K562 (cell line): ENCODE results near the gene PAQR8. TPM values are rescaled to one million over a fixed set of nuclear protein-coding genes. Genes with fewer than 3 reads are reported as not detected.

ENCODE experiments used
- AFF4 ChIP-seq: sonication (generic); formaldehyde crosslinking; IDR thresholded peaks from 2 replicates; pipeline ENCODE4 v1.8.0; 2023; ENCODE audit warnings: mild to moderate bottlenecking, missing genetic modification reagents
- EP300 ChIP-seq: IDR thresholded peaks from 2 replicates; pipeline ENCODE4 v1.6.1; 2012; ENCODE audit warnings: low read length, improper control_type of control experiment
- GTF2F1 ChIP-seq: IDR thresholded peaks from 2 replicates; pipeline ENCODE4 v1.6.1; 2011; ENCODE audit warnings: low read depth, low read length, improper control_type of control experiment
- HDAC1 ChIP-seq, 2 experiments: fragments of 450-650 bp; IDR thresholded peaks; 2 replicates each; pipeline ENCODE4 v1.6.1; 2016 to 2017; ENCODE audit warnings: inconsistent platforms in 1 of 2, mild to moderate bottlenecking in 1 of 2, moderate library complexity in 1 of 2
- HMBOX1 ChIP-seq: sonication (generic); IDR thresholded peaks from 2 replicates; pipeline ENCODE4 v1.6.1; 2016
- ID3 ChIP-seq, 2 experiments: fragments of 250-450 bp in 1 of 2; fragments of 450-650 bp in 1 of 2; sonication (Bioruptor Pico) in 1 of 2; IDR thresholded peaks; 2 replicates each; pipeline versions ENCODE4 v1.6.1 to v1.8.0; 2016 to 2021; ENCODE audit warnings: mild to moderate bottlenecking in 2 of 2, moderate library complexity in 2 of 2, missing compliant biosample characterization in 1 of 2, missing genetic modification characterization in 1 of 2
- ILK ChIP-seq: fragments of 450-650 bp; IDR thresholded peaks from 2 replicates; pipeline ENCODE4 v1.6.1; 2016; ENCODE audit warnings: missing genetic modification characterization, low read depth, mild to moderate bottlenecking, missing compliant biosample characterization, moderate library complexity, borderline replicate concordance
- MCM5 ChIP-seq: fragments of 450-650 bp; IDR thresholded peaks from 2 replicates; pipeline ENCODE4 v1.6.1; 2016; ENCODE audit warnings: low read depth
- NBN ChIP-seq: fragments of 450-650 bp; IDR thresholded peaks from 2 replicates; pipeline ENCODE4 v1.6.1; 2016; ENCODE audit warnings: low read depth, mild to moderate bottlenecking
- PTBP1 ChIP-seq: fragments of 200-400 bp; formaldehyde crosslinking; IDR thresholded peaks from 2 replicates; pipeline ENCODE4 v1.6.1; 2017; ENCODE audit warnings: low read depth, low read length
- REST ChIP-seq, 2 experiments: fragments of 450-650 bp; formaldehyde crosslinking in 1 of 2; IDR thresholded peaks; 2 replicates each; pipeline versions ENCODE4 v1.4.0 to v1.6.1; 2014 to 2020; ENCODE audit warnings: mild to moderate bottlenecking in 2 of 2, borderline replicate concordance in 1 of 2, low read depth in 1 of 2
- SIN3A ChIP-seq, 2 experiments: fragments of 150-350 bp in 1 of 2; IDR thresholded peaks; 2 replicates each; pipeline ENCODE4 v1.6.1; 2011 to 2016; ENCODE audit warnings: borderline replicate concordance in 2 of 2, low read depth in 2 of 2, low read length in 2 of 2, mild to moderate bottlenecking in 2 of 2, moderate library complexity in 2 of 2; ENCODE audit not compliant: control insufficient read depth in 1 of 2
- SMARCE1 ChIP-seq: fragments of 450-650 bp; IDR thresholded peaks from 2 replicates; pipeline ENCODE4 v1.7.1; 2016; ENCODE audit warnings: mild to moderate bottlenecking
- SMC3 ChIP-seq: conservative IDR thresholded peaks from 2 replicates; pipeline ENCODE4 v1.6.1; 2011; ENCODE audit warnings: low read depth, low read length, improper control_type of control experiment; ENCODE audit not compliant: insufficient read depth
- ZNF778 ChIP-seq: fragments of 450-650 bp; formaldehyde crosslinking; IDR thresholded peaks from 2 replicates; pipeline ENCODE4 v1.4.0; 2020; ENCODE audit warnings: mild to moderate bottlenecking, moderate library complexity
- polyA plus RNA-seq, 8 experiments: library from polyadenylated mRNA; depleted of rRNA in 4 of 8; stranded (reverse) in 5 of 8; unstranded in 3 of 8; fragments of >200 nt; fragmentation: Nextera tagmentation in 2 of 8; fragmentation: Illumina TruSeq in 1 of 8; extraction: Ambion mirVana in 2 of 8; extraction: Trizol in 1 of 8; gene quantifications; 2 replicates each; pipeline versions ENCODE4 v1.2.1 to v1.2.3, GENCODE V29; 2011 to 2014; ENCODE audit warnings: inconsistent platforms in 1 of 8, missing spikeins in 1 of 8
- total RNA-seq, 7 experiments: library from RNA; depleted of rRNA in 6 of 7; stranded (reverse); fragments of >200 nt in 6 of 7; fragmentation: Illumina TruSeq in 2 of 7; extraction: Trizol in 2 of 7; gene quantifications; 2 replicates each; pipeline versions ENCODE4 v1.2.1 to v1.2.3, GENCODE V29; 2011 to 2021; ENCODE audit warnings: low replicate concordance in 1 of 7

Gene PAQR8
- total and polyA plus RNA-seq, 9 of the 15 experiments (the other 6 are each of a cell fraction or from before 2014, with no cell fraction given): 1.4 to 10.2 (median 3.5) TPM

- TF ChIP-seq ZNF778 (CRISPR knock-in tag) (no peak), HMBOX1 (no peak), SMARCE1 (no peak), SIN3A (IDR thresholded peaks at IDR 0.05; ENCODE audit: borderline replicate concordance in 2 of 2, control insufficient read depth in 1 of 2, low read depth in 2 of 2, low read length in 2 of 2) (no peak), NBN (no peak), REST (IDR thresholded peaks at IDR 0.05; ENCODE audit: borderline replicate concordance) (peak; percentile 14; the same call in 1 of the 2 replicates), REST (CRISPR knock-in tag; IDR thresholded peaks at IDR 0.05; ENCODE audit: low read depth) (no peak), ILK (tag) (no peak), SMC3 (no peak), EP300 (no peak), PTBP1 (no peak), AFF4 (no peak), HDAC1 (IDR thresholded peaks at IDR 0.05) (no peak), GTF2F1 (no peak), MCM5 (no peak), ID3 (CRISPR knock-in tag; IDR thresholded peaks at IDR 0.05) (no peak), ID3 (tag; IDR thresholded peaks at IDR 0.05) (no peak)
Measured at GRCh38 chr6:52360028-52360427, 1.9 kb upstream of the PAQR8 start (continued).
